H9 (cell line): ENCODE results near the gene TMEM63B. TPM values are rescaled to one million over a fixed set of nuclear protein-coding genes. Genes with fewer than 3 reads are reported as not detected.

ENCODE experiments used
- DNase-seq: peaks from one replicate; pipeline ENCODE4 v3.0.0-alpha.2; 2017
- H2AFZ ChIP-seq: one replicate; pipeline ENCODE4 v1.6.1; 2013; ENCODE audit warnings: mild to moderate bottlenecking, low read length, control low read depth, moderate library complexity
- H2AK5ac ChIP-seq: 2 replicates; pipeline ENCODE4 v1.6.1; 2013; ENCODE audit warnings: low read length, control low read depth, mixed read lengths; ENCODE audit not compliant: insufficient read length
- H2BK120ac ChIP-seq: one replicate; pipeline ENCODE4 v1.6.1; 2013; ENCODE audit warnings: low read depth, mild to moderate bottlenecking, low read length, control low read depth, inconsistent platforms; ENCODE audit not compliant: poor library complexity, severe bottlenecking
- H2BK12ac ChIP-seq: 2 replicates; pipeline ENCODE4 v1.6.1; 2013; ENCODE audit warnings: low read length, control low read depth, mixed read lengths, low read depth; ENCODE audit not compliant: insufficient read length
- H2BK15ac ChIP-seq: 2 replicates; pipeline ENCODE4 v1.6.1; 2013; ENCODE audit warnings: low read depth, low read length, control low read depth
- H2BK20ac ChIP-seq: one replicate; pipeline ENCODE4 v1.6.1; 2013; ENCODE audit warnings: low read depth, mild to moderate bottlenecking, low read length, control low read depth, inconsistent platforms; ENCODE audit not compliant: poor library complexity, severe bottlenecking
- H2BK5ac ChIP-seq: 2 replicates; pipeline ENCODE4 v1.6.1; 2013; ENCODE audit warnings: low read length, control low read depth, mixed read lengths; ENCODE audit not compliant: insufficient read length
- H3K14ac ChIP-seq: 2 replicates; pipeline ENCODE4 v1.6.1; 2013; ENCODE audit warnings: low read length, control low read depth; ENCODE audit not compliant: insufficient read depth
- H3K18ac ChIP-seq: 2 replicates; pipeline ENCODE4 v1.6.1; 2013; ENCODE audit warnings: low read depth, mild to moderate bottlenecking, mixed read lengths, low read length, control low read depth; ENCODE audit not compliant: insufficient read length
- H3K23ac ChIP-seq: 2 replicates; pipeline ENCODE4 v1.6.1; 2013; ENCODE audit warnings: low read length, control low read depth, mixed read lengths, low read depth; ENCODE audit not compliant: insufficient read length
- H3K23me2 ChIP-seq: 2 replicates; pipeline ENCODE4 v1.6.1; 2013; ENCODE audit warnings: low read depth, mild to moderate bottlenecking, mixed read lengths, low read length, control low read depth; ENCODE audit not compliant: insufficient read length, poor library complexity, severe bottlenecking
- H3K27ac ChIP-seq: 2 replicates; pipeline ENCODE4 v1.5.1; 2013; ENCODE audit warnings: low read length, control low read depth, mixed read lengths, low read depth; ENCODE audit not compliant: insufficient read length
- H3K27me3 ChIP-seq: 2 replicates; pipeline ENCODE4 v1.6.1; 2013; ENCODE audit warnings: low read length, control low read depth, inconsistent platforms; ENCODE audit not compliant: insufficient read depth
- H3K4ac ChIP-seq: 2 replicates; pipeline ENCODE4 v1.6.1; 2013; ENCODE audit warnings: low read depth, mild to moderate bottlenecking, control low read depth, inconsistent platforms, low read length, moderate library complexity
- H3K4me1 ChIP-seq: 2 replicates; pipeline ENCODE4 v1.6.1; 2013; ENCODE audit warnings: low read length, control low read depth, inconsistent platforms; ENCODE audit not compliant: insufficient read depth
- H3K4me2 ChIP-seq: 2 replicates; pipeline ENCODE4 v1.6.1; 2013; ENCODE audit warnings: low read length, control low read depth, mixed read lengths; ENCODE audit not compliant: insufficient read length, insufficient read depth
- H3K56ac ChIP-seq: 2 replicates; pipeline ENCODE4 v1.6.1; 2013; ENCODE audit warnings: low read depth, mild to moderate bottlenecking, mixed read lengths, low read length, control low read depth; ENCODE audit not compliant: insufficient read length
- H3K79me1 ChIP-seq: 2 replicates; pipeline ENCODE4 v1.6.1; 2013; ENCODE audit warnings: low read depth, mild to moderate bottlenecking, moderate library complexity, low read length, control low read depth, inconsistent platforms; ENCODE audit not compliant: insufficient read depth, poor library complexity, severe bottlenecking
- H3K79me2 ChIP-seq: 2 replicates; pipeline ENCODE4 v1.6.1; 2013; ENCODE audit warnings: low read length, control low read depth, inconsistent platforms; ENCODE audit not compliant: insufficient read depth
- H3K9ac ChIP-seq: 2 replicates; pipeline ENCODE4 v1.6.1; 2013; ENCODE audit warnings: low read length, control low read depth, mixed read lengths; ENCODE audit not compliant: insufficient read length; ENCODE audit errors: extremely low read depth
- H3K9me3 ChIP-seq: one replicate; pipeline ENCODE4 v1.6.1; 2013; ENCODE audit warnings: low read depth, low read length, inconsistent platforms; ENCODE audit not compliant: control insufficient read depth
- H3T11ph ChIP-seq: one replicate; pipeline ENCODE4 v1.6.1; 2013; ENCODE audit warnings: mild to moderate bottlenecking, low read length, control low read depth, inconsistent platforms
- H4K20me1 ChIP-seq: one replicate; pipeline ENCODE4 v1.6.1; 2013; ENCODE audit not compliant: control insufficient read depth, insufficient read length, insufficient read depth
- H4K5ac ChIP-seq: 2 replicates; pipeline ENCODE4 v1.6.1; 2013; ENCODE audit warnings: low read depth, mild to moderate bottlenecking, mixed read lengths, low read length, control low read depth; ENCODE audit not compliant: insufficient read length
- H4K8ac ChIP-seq: replicated peaks from 2 replicates; pipeline ENCODE4 v1.6.1; 2013; ENCODE audit warnings: low read length, control low read depth, mixed read lengths, low read depth; ENCODE audit not compliant: insufficient read length
- H4K91ac ChIP-seq: 2 replicates; pipeline ENCODE4 v1.6.1; 2013; ENCODE audit warnings: low read depth, mild to moderate bottlenecking, moderate library complexity, mixed read lengths, low read length, control low read depth; ENCODE audit not compliant: insufficient read length
- H3K27ac Mint-ChIP-seq, 3 experiments: 2 replicates in 2 of 3; 3 replicates in 1 of 3; pipeline ENCODE4 v1.8.0; 2020 to 2021; ENCODE audit warnings: mixed read lengths in 3 of 3, mild to moderate bottlenecking in 1 of 3, moderate library complexity in 1 of 3
- H3K27me3 Mint-ChIP-seq: 2 replicates; pipeline ENCODE4 v1.8.0; 2021; ENCODE audit warnings: low read depth, mild to moderate bottlenecking, moderate library complexity, mixed read lengths
- H3K36me3 Mint-ChIP-seq, 3 experiments: 2 replicates in 2 of 3; 3 replicates in 1 of 3; pipeline ENCODE4 v1.8.0; 2020 to 2021; ENCODE audit warnings: low read depth in 3 of 3, mixed read lengths in 3 of 3; ENCODE audit not compliant: insufficient read depth in 1 of 3
- H3K4me1 Mint-ChIP-seq, 2 experiments: 2 replicates each; pipeline ENCODE4 v1.8.0; 2020; ENCODE audit warnings: mixed read lengths in 2 of 2
- H3K4me3 Mint-ChIP-seq, 2 experiments: 2 replicates in 1 of 2; 3 replicates in 1 of 2; pipeline ENCODE4 v1.8.0; 2020 to 2021; ENCODE audit warnings: mild to moderate bottlenecking in 2 of 2, mixed read lengths in 2 of 2, moderate library complexity in 1 of 2
- H3K9me3 Mint-ChIP-seq, 2 experiments: 2 replicates in 1 of 2; 3 replicates in 1 of 2; pipeline ENCODE4 v1.8.0; 2020; ENCODE audit warnings: mild to moderate bottlenecking in 2 of 2, mixed read lengths in 2 of 2, moderate library complexity in 1 of 2
- WGBS: extraction: QIAGEN DNeasy Blood & Tissue Kit; methylation state at CpG from one replicate; pipeline ENCODE4 v1.1.7; 2013; ENCODE audit warnings: missing lambda C conversion rate, low lambda C conversion rate, mixed read lengths; ENCODE audit not compliant: insufficient read length; ENCODE audit errors: extremely low coverage; 5-methylcytosine and 5-hydroxymethylcytosine counted together
- total RNA-seq: library from RNA; stranded (reverse); gene quantifications from 2 replicates; pipeline ENCODE4 v1.2.1, GENCODE V29; 2021
- TF ChIP-seq, protein P1 (sequence below): fragments of 200-600 bp; sonication (generic); conservative IDR thresholded peaks from 3 replicates; pipeline ENCODE4 v1.8.0; 2021; ENCODE audit warnings: antibody characterized with exemption, mild to moderate bottlenecking

Gene TMEM63B
- total RNA-seq, 1 experiment from 2014 or later, result 56.3 TPM

- Mint-ChIP-seq H3K4me3 (no peak overlapping the region), H3K9me3 (no peaks in the 10 kb centered on the region), H3K27ac (peak overlapping the region in 1 of 3 experiments; percentile 24; a peak in 2 of 7 replicates), H3K27me3 (no peaks in the 10 kb centered on the region; the same call in 1 of the 2 replicates), H3K36me3 (peaks cover 20 to 25% (median 24%) of the 10 kb centered on the region in 3 experiments), H3K4me1 (peaks cover 35 to 56% of the 10 kb centered on the region in 2 experiments)
- Histone ChIP-seq H4K91ac (no peak overlapping the region), H4K20me1 (peaks cover 3% of the 10 kb centered on the region), H3K4ac (no peak overlapping the region), H2BK120ac (no peak overlapping the region), H3K56ac (no peak overlapping the region), H3T11ph (no peak overlapping the region), H2AK5ac (no peak overlapping the region), H3K27me3 (no peaks in the 10 kb centered on the region), H3K4me1 (no peaks in the 10 kb centered on the region), H3K4me2 (no peak overlapping the region), H3K14ac (no peak overlapping the region), H3K18ac (no peak overlapping the region), H2BK5ac (no peak overlapping the region), H2BK15ac (no peak overlapping the region), H3K9ac (no peak overlapping the region), H3K9me3 (no peaks in the 10 kb centered on the region), H2BK20ac (no peak overlapping the region), H3K27ac (no peak overlapping the region), H3K79me1 (no peaks in the 10 kb centered on the region), H3K79me2 (no peaks in the 10 kb centered on the region), H2AFZ (no peak overlapping the region), H4K8ac (no peak overlapping the region), H3K23me2 (peaks cover 6% of the 10 kb centered on the region), H2BK12ac (no peak overlapping the region), H3K23ac (no peak overlapping the region), H4K5ac (no peak overlapping the region)
- no peak for DNase-seq
- WGBS, result no CpG with 5 or more reads among the region's 4 CpGs
- TF ChIP-seq, protein P1, sequence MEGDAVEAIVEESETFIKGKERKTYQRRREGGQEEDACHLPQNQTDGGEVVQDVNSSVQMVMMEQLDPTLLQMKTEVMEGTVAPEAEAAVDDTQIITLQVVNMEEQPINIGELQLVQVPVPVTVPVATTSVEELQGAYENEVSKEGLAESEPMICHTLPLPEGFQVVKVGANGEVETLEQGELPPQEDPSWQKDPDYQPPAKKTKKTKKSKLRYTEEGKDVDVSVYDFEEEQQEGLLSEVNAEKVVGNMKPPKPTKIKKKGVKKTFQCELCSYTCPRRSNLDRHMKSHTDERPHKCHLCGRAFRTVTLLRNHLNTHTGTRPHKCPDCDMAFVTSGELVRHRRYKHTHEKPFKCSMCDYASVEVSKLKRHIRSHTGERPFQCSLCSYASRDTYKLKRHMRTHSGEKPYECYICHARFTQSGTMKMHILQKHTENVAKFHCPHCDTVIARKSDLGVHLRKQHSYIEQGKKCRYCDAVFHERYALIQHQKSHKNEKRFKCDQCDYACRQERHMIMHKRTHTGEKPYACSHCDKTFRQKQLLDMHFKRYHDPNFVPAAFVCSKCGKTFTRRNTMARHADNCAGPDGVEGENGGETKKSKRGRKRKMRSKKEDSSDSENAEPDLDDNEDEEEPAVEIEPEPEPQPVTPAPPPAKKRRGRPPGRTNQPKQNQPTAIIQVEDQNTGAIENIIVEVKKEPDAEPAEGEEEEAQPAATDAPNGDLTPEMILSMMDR, result no peak
These were observed 5.1 kb downstream of the TMEM63B start for GRCh38 chr6:44132476-44132875.
